GM12891 (cell line): ENCODE results near the gene SLC7A6.

Experiments
- POLR2A ChIP-seq: IDR thresholded peaks from 2 replicates; pipeline ENCODE4 v1.6.1; 2011; ENCODE audit warnings: low read depth, low read length, control low read depth
- POLR2AphosphoS5 ChIP-seq: IDR thresholded peaks from 2 replicates; pipeline ENCODE4 v1.6.1; 2011; ENCODE audit warnings: low read depth, low read length, control low read depth

- TF ChIP-seq POLR2AphosphoS5 (no peak), POLR2A (no peak)
These were observed 17.7 kb upstream of the SLC7A6 start for GRCh38 chr16:68246666-68247065.
